WTC11 (cell line): ENCODE measurements around the gene RNF183. TPM values are rescaled to one million over a fixed set of nuclear protein-coding genes. Genes with fewer than 3 reads are reported as not detected.

Experiments
- ESRRA ChIP-seq: sonication (generic); formaldehyde crosslinking; IDR thresholded peaks from 2 replicates; pipeline ENCODE4 v1.8.1; 2022; ENCODE audit warnings: mild to moderate bottlenecking, missing genetic modification reagents, borderline replicate concordance
- ETV6 ChIP-seq: sonication (generic); formaldehyde crosslinking; IDR thresholded peaks from 2 replicates; pipeline ENCODE4 v1.8.1; 2022; ENCODE audit warnings: mild to moderate bottlenecking, missing genetic modification reagents
- FOXK1 ChIP-seq: sonication (generic); formaldehyde crosslinking; IDR thresholded peaks from 2 replicates; pipeline ENCODE4 v1.8.0; 2022; ENCODE audit warnings: mild to moderate bottlenecking, moderate library complexity, missing genetic modification reagents
- FOXP4 ChIP-seq: sonication (generic); formaldehyde crosslinking; IDR thresholded peaks from 2 replicates; pipeline ENCODE4 v1.8.0; 2022; ENCODE audit warnings: mild to moderate bottlenecking, missing genetic modification reagents
- GABPB1 ChIP-seq: sonication (generic); formaldehyde crosslinking; IDR thresholded peaks from 2 replicates; pipeline ENCODE4 v1.8.1; 2023; ENCODE audit warnings: mild to moderate bottlenecking, missing genetic modification reagents
- HMGXB4 ChIP-seq: sonication (generic); formaldehyde crosslinking; IDR thresholded peaks from 2 replicates; pipeline ENCODE4 v1.8.1; 2023; ENCODE audit warnings: mild to moderate bottlenecking, moderate library complexity, missing genetic modification reagents
- RELA ChIP-seq: sonication (generic); formaldehyde crosslinking; IDR thresholded peaks from 2 replicates; pipeline ENCODE4 v1.8.1; 2022; ENCODE audit warnings: missing genetic modification reagents, mild to moderate bottlenecking, borderline replicate concordance
- STAT6 ChIP-seq: sonication (generic); formaldehyde crosslinking; conservative IDR thresholded peaks from 2 replicates; pipeline ENCODE4 v1.8.1; 2023; ENCODE audit warnings: mild to moderate bottlenecking, low read depth, missing genetic modification reagents, moderate library complexity
- USF1 ChIP-seq: sonication (generic); formaldehyde crosslinking; IDR thresholded peaks from 2 replicates; pipeline ENCODE4 v1.8.0; 2022; ENCODE audit warnings: mild to moderate bottlenecking, missing genetic modification reagents
- ZBTB43 ChIP-seq: sonication (generic); formaldehyde crosslinking; IDR thresholded peaks from 2 replicates; pipeline ENCODE4 v1.8.1; 2023; ENCODE audit warnings: mild to moderate bottlenecking, missing genetic modification reagents
- ZNF121 ChIP-seq: sonication (generic); formaldehyde crosslinking; IDR thresholded peaks from 2 replicates; pipeline ENCODE4 v1.8.0; 2023; ENCODE audit warnings: missing genetic modification reagents
- ZNF671 ChIP-seq: fragments of 250-450 bp; sonication (Bioruptor Pico); IDR thresholded peaks from 2 replicates; pipeline ENCODE4 v1.8.0; 2021; ENCODE audit warnings: mild to moderate bottlenecking
- ZSCAN18 ChIP-seq: fragments of 250-450 bp; sonication (Bioruptor Pico); IDR thresholded peaks from 2 replicates; pipeline ENCODE4 v2.1.2; 2022; ENCODE audit warnings: mild to moderate bottlenecking, moderate library complexity
- total RNA-seq: library from RNA; stranded (reverse); gene quantifications from 3 replicates; pipeline ENCODE4 v1.2.3, GENCODE V29; 2021
- TF ChIP-seq, protein P1 (sequence below): sonication (generic); formaldehyde crosslinking; IDR thresholded peaks from 2 replicates; pipeline ENCODE4 v1.8.1; 2023; ENCODE audit warnings: mild to moderate bottlenecking, missing genetic modification reagents, borderline replicate concordance
- TF ChIP-seq, protein P2 (sequence below): sonication (generic); formaldehyde crosslinking; IDR thresholded peaks from 2 replicates; pipeline ENCODE4 v1.8.1; 2022; ENCODE audit warnings: missing genetic modification reagents, borderline replicate concordance
- TF ChIP-seq, protein P3 (sequence below): fragments of 250-450 bp; sonication (Bioruptor Pico); IDR thresholded peaks from 2 replicates; pipeline ENCODE4 v1.9.0; 2021; ENCODE audit warnings: mild to moderate bottlenecking
- TF ChIP-seq, protein P4 (sequence below): fragments of 250-450 bp; sonication (Bioruptor Pico); conservative IDR thresholded peaks from 2 replicates; pipeline ENCODE4 v1.9.0; 2021; ENCODE audit warnings: mild to moderate bottlenecking

RNF183 gene
- total RNA-seq, 1 experiment from 2014 or later = 0.17 TPM

- TF ChIP-seq HMGXB4 = peak; percentile 79
- no peak for TF ChIP-seq ZNF121 (CRISPR knock-in tag)
- no peak for TF ChIP-seq USF1 (CRISPR knock-in tag)
- TF ChIP-seq FOXK1 (CRISPR knock-in tag) = peak; percentile 59
- peak; percentile 84 for TF ChIP-seq FOXP4
- TF ChIP-seq ZSCAN18 = no peak
- TF ChIP-seq ZBTB43 (CRISPR knock-in tag) = 0 out of 2 replicates have a peak, but pooled peaks have one; percentile 32
- TF ChIP-seq, protein P1, sequence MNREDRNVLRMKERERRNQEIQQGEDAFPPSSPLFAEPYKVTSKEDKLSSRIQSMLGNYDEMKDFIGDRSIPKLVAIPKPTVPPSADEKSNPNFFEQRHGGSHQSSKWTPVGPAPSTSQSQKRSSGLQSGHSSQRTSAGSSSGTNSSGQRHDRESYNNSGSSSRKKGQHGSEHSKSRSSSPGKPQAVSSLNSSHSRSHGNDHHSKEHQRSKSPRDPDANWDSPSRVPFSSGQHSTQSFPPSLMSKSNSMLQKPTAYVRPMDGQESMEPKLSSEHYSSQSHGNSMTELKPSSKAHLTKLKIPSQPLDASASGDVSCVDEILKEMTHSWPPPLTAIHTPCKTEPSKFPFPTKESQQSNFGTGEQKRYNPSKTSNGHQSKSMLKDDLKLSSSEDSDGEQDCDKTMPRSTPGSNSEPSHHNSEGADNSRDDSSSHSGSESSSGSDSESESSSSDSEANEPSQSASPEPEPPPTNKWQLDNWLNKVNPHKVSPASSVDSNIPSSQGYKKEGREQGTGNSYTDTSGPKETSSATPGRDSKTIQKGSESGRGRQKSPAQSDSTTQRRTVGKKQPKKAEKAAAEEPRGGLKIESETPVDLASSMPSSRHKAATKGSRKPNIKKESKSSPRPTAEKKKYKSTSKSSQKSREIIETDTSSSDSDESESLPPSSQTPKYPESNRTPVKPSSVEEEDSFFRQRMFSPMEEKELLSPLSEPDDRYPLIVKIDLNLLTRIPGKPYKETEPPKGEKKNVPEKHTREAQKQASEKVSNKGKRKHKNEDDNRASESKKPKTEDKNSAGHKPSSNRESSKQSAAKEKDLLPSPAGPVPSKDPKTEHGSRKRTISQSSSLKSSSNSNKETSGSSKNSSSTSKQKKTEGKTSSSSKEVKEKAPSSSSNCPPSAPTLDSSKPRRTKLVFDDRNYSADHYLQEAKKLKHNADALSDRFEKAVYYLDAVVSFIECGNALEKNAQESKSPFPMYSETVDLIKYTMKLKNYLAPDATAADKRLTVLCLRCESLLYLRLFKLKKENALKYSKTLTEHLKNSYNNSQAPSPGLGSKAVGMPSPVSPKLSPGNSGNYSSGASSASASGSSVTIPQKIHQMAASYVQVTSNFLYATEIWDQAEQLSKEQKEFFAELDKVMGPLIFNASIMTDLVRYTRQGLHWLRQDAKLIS = no peak
- TF ChIP-seq, protein P2, sequence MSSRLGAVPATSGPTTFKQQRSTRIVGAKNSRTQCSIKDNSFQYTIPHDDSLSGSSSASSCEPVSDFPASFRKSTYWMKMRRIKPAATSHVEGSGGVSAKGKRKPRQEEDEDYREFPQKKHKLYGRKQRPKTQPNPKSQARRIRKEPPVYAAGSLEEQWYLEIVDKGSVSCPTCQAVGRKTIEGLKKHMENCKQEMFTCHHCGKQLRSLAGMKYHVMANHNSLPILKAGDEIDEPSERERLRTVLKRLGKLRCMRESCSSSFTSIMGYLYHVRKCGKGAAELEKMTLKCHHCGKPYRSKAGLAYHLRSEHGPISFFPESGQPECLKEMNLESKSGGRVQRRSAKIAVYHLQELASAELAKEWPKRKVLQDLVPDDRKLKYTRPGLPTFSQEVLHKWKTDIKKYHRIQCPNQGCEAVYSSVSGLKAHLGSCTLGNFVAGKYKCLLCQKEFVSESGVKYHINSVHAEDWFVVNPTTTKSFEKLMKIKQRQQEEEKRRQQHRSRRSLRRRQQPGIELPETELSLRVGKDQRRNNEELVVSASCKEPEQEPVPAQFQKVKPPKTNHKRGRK (CRISPR knock-in tag) = no peak
- TF ChIP-seq ESRRA (CRISPR knock-in tag) = no peak
- TF ChIP-seq, protein P3, sequence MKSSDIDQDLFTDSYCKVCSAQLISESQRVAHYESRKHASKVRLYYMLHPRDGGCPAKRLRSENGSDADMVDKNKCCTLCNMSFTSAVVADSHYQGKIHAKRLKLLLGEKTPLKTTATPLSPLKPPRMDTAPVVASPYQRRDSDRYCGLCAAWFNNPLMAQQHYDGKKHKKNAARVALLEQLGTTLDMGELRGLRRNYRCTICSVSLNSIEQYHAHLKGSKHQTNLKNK (CRISPR knock-in tag) = no peak
- TF ChIP-seq GABPB1 = peak; percentile 70
- peak; percentile 85 for TF ChIP-seq ETV6 (CRISPR knock-in tag)
- TF ChIP-seq STAT6 (CRISPR knock-in tag) = no peak
- TF ChIP-seq, protein P4, sequence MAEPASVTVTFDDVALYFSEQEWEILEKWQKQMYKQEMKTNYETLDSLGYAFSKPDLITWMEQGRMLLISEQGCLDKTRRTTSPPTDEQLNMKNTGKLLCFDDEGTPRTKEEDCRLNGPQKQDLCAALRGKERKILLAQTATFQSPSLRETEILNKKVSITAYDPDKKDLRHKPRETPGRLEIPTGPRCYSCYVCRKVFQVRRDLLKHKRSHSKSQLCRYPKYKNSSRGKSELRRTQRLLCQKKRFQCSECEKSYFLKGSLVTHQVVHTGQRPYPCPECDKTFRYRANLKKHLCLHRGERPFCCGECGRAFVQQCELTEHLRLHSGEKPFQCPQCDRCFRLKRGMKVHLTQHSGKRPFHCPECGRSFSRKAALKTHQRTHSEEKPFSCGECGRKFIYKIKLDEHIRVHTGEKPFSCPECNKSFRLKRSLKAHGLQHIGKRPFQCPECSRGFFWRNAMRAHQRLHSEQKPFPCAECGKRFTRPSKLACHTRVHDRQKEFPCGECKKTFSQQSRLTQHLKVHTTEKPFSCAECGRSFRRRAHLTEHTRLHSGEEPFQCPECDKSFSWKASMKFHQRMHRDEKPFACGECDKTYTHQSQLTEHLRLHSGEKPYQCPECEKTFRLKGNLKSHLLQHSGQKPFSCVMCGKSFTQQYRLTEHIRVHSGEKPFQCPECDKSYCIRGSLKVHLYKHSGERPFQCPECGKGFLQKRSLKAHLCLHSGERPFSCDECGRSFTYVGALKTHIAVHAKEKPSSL (CRISPR knock-in tag) = no peak
- no peak for TF ChIP-seq ZNF671
- TF ChIP-seq RELA (CRISPR knock-in tag) = no peak
Observed at GRCh38 chr9:113340011-113340699, 37.0 kb upstream of the RNF183 start, which contains the start of gene WDR31 (continued).
